IMR-90 (cell line): ENCODE measurements around the gene TIAM2. TPM values are rescaled to one million over a fixed set of nuclear protein-coding genes. Genes with fewer than 3 reads are reported as not detected.

Source experiments
- ATAC-seq: fragments of 200-7000 bp; cut with Tn5 transposase; 2 replicates; pipeline ENCODE4 v1.9.1; 2020; ENCODE audit warnings: low read depth, mild to moderate bottlenecking, moderate library complexity
- BruUV-seq: library from RNA; stranded (reverse); fragments of 400-500 nt; replicated peaks from 2 replicates; lab custom pipeline; 2021; lab: Mats Ljungman, UMichigan
- CTCF ChIA-PET: fragments of 300-600 bp; formaldehyde crosslinking; extraction: SDS; loops from one replicate; lab custom pipeline; 2021; ENCODE audit warnings: antibody characterized with exemption; lab: Yijun Ruan, JAX
- POLR2A ChIA-PET: fragments of 300-600 bp; sonication (Branson Sonifier 250); formaldehyde crosslinking; loops from one replicate; lab custom pipeline; 2022; ENCODE audit warnings: antibody characterized with exemption; ENCODE audit not compliant: unreplicated experiment; lab: Charles Lee
- DNase-seq: peaks from one replicate; pipeline ENCODE4 v3.0.0; 2013
- H2AFZ ChIP-seq: replicated peaks from 2 replicates; pipeline ENCODE3; 2013; ENCODE audit warnings: low read length, mild to moderate bottlenecking; ENCODE audit not compliant: poor library complexity
- H2AK5ac ChIP-seq: 2 replicates; pipeline ENCODE4 v1.6.1; 2013; ENCODE audit warnings: low read depth, low read length, inconsistent platforms
- H2AK9ac ChIP-seq: replicated peaks from 2 replicates; pipeline ENCODE3; 2013; ENCODE audit warnings: mild to moderate bottlenecking, low read depth, low read length, moderate library complexity; ENCODE audit not compliant: poor library complexity
- H2BK120ac ChIP-seq: 2 replicates; pipeline ENCODE4 v1.6.1; 2013; ENCODE audit warnings: low read depth, low read length, inconsistent platforms
- H2BK15ac ChIP-seq: 3 replicates; pipeline ENCODE4 v1.6.1; 2013; ENCODE audit warnings: low read depth, low read length, inconsistent platforms
- H2BK20ac ChIP-seq: 2 replicates; pipeline ENCODE4 v1.6.1; 2013; ENCODE audit warnings: low read depth, mild to moderate bottlenecking, inconsistent platforms, low read length, moderate library complexity
- H2BK5ac ChIP-seq: 2 replicates; pipeline ENCODE4 v1.6.1; 2013; ENCODE audit warnings: mild to moderate bottlenecking, low read depth, low read length, inconsistent platforms; ENCODE audit not compliant: poor library complexity, severe bottlenecking
- H3K14ac ChIP-seq: replicated peaks from 2 replicates; pipeline ENCODE4 v1.6.1; 2013; ENCODE audit warnings: low read depth, low read length, inconsistent platforms
- H3K18ac ChIP-seq: 2 replicates; pipeline ENCODE4 v1.6.1; 2013; ENCODE audit warnings: low read depth, low read length, control low read depth
- H3K23ac ChIP-seq: 2 replicates; pipeline ENCODE4 v1.6.1; 2013; ENCODE audit warnings: low read depth, low read length, inconsistent platforms
- H3K27ac ChIP-seq: 2 replicates; pipeline ENCODE4 v1.5.1; 2013; ENCODE audit warnings: mild to moderate bottlenecking, control low read depth, low read length; ENCODE audit not compliant: insufficient read depth
- H3K27me3 ChIP-seq: 2 replicates; pipeline ENCODE4 v1.6.1; 2013; ENCODE audit warnings: low read length; ENCODE audit not compliant: control insufficient read depth, insufficient read depth
- H3K36me3 ChIP-seq: 2 replicates; pipeline ENCODE4 v1.6.1; 2013; ENCODE audit warnings: low read length, mixed read lengths; ENCODE audit not compliant: control insufficient read depth, insufficient read depth
- H3K4ac ChIP-seq: 2 replicates; pipeline ENCODE4 v1.6.1; 2013; ENCODE audit warnings: low read depth, low read length, inconsistent platforms
- H3K4me1 ChIP-seq: 2 replicates; pipeline ENCODE4 v1.6.1; 2013; ENCODE audit warnings: low read length, mixed read lengths; ENCODE audit not compliant: control insufficient read depth, insufficient read depth
- H3K4me2 ChIP-seq: 2 replicates; pipeline ENCODE4 v1.6.1; 2013; ENCODE audit warnings: low read depth, mild to moderate bottlenecking, control low read depth, low read length, moderate library complexity
- H3K4me3 ChIP-seq: 2 replicates; pipeline ENCODE4 v1.5.1; 2013; ENCODE audit warnings: low read depth, mild to moderate bottlenecking, control low read depth, low read length, moderate library complexity; ENCODE audit not compliant: insufficient read depth
- H3K56ac ChIP-seq: 2 replicates; pipeline ENCODE4 v1.6.1; 2013; ENCODE audit warnings: low read length, inconsistent platforms; ENCODE audit not compliant: insufficient read depth; ENCODE audit errors: extremely low read depth
- H3K79me1 ChIP-seq, 2 experiments: 2 replicates each; pipeline ENCODE4 v1.6.1; 2013; ENCODE audit warnings: low read length in 2 of 2, inconsistent platforms in 1 of 2, low read depth in 1 of 2
- H3K9ac ChIP-seq: 2 replicates; pipeline ENCODE4 v1.6.1; 2013; ENCODE audit warnings: low read depth, low read length, control low read depth
- H3K9me1 ChIP-seq: 2 replicates; pipeline ENCODE4 v1.6.1; 2013; ENCODE audit warnings: low read length, inconsistent platforms; ENCODE audit not compliant: insufficient read depth
- H3K9me3 ChIP-seq: 2 replicates; pipeline ENCODE4 v1.6.1; 2013; ENCODE audit warnings: low read length; ENCODE audit not compliant: control insufficient read depth, insufficient read depth
- H4K20me1 ChIP-seq: 2 replicates; pipeline ENCODE4 v1.6.1; 2013; ENCODE audit warnings: low read length, inconsistent platforms; ENCODE audit not compliant: insufficient read depth
- H4K5ac ChIP-seq: 2 replicates; pipeline ENCODE4 v1.6.1; 2013; ENCODE audit warnings: mild to moderate bottlenecking, low read depth, low read length, control low read depth
- H4K8ac ChIP-seq, 2 experiments: 2 replicates each; pipeline ENCODE4 v1.6.1; 2013; ENCODE audit warnings: low read depth in 2 of 2, low read length in 2 of 2, control low read depth in 1 of 2, inconsistent platforms in 1 of 2
- H4K91ac ChIP-seq: 2 replicates; pipeline ENCODE4 v1.6.1; 2013; ENCODE audit warnings: low read depth, low read length, inconsistent platforms; ENCODE audit not compliant: insufficient read depth
- BHLHE40 ChIP-seq: fragments of 150-350 bp; IDR thresholded peaks from 2 replicates; pipeline ENCODE4 v1.6.1; 2016; ENCODE audit warnings: mild to moderate bottlenecking, low read depth, low read length
- CEBPB ChIP-seq: IDR thresholded peaks from 2 replicates; pipeline ENCODE4 v1.6.1; 2012; ENCODE audit warnings: low read depth, low read length, improper control_type of control experiment
- CHD1 ChIP-seq: IDR thresholded peaks from 2 replicates; pipeline ENCODE4 v1.6.1; 2012; ENCODE audit warnings: low read depth, low read length, improper control_type of control experiment
- CTCF ChIP-seq: conservative IDR thresholded peaks from 2 replicates; pipeline ENCODE4 v1.5.1; 2012; ENCODE audit warnings: mild to moderate bottlenecking, low read depth, low read length, improper control_type of control experiment
- ELK1 ChIP-seq: fragments of 150-350 bp; IDR thresholded peaks from 2 replicates; pipeline ENCODE4 v1.6.1; 2016; ENCODE audit warnings: low read depth, mild to moderate bottlenecking, low read length, moderate library complexity, borderline replicate concordance
- FOS ChIP-seq: fragments of 150-350 bp; IDR thresholded peaks from 2 replicates; pipeline ENCODE4 v1.6.1; 2016; ENCODE audit warnings: low read depth, low read length
- MAZ ChIP-seq: IDR thresholded peaks from 2 replicates; pipeline ENCODE4 v1.6.1; 2012; ENCODE audit warnings: low read depth, mild to moderate bottlenecking, low read length, improper control_type of control experiment, moderate library complexity, borderline replicate concordance
- MXI1 ChIP-seq: IDR thresholded peaks from 2 replicates; pipeline ENCODE4 v1.6.1; 2012; ENCODE audit warnings: low read depth, mild to moderate bottlenecking, low read length, moderate library complexity, borderline replicate concordance
- NFE2L2 ChIP-seq: fragments of 150-350 bp; IDR thresholded peaks from 2 replicates; pipeline ENCODE4 v1.6.1; 2016; ENCODE audit warnings: low read depth, mild to moderate bottlenecking, low read length
- RAD21 ChIP-seq: IDR thresholded peaks from 2 replicates; pipeline ENCODE4 v1.6.1; 2012; ENCODE audit warnings: low read length, improper control_type of control experiment
- RCOR1 ChIP-seq: IDR thresholded peaks from 2 replicates; pipeline ENCODE4 v1.6.1; 2012; ENCODE audit warnings: mild to moderate bottlenecking, low read length, improper control_type of control experiment; ENCODE audit not compliant: insufficient replicate concordance
- RFX5 ChIP-seq: IDR thresholded peaks from 2 replicates; pipeline ENCODE4 v1.8.0; 2012; ENCODE audit warnings: low read depth, mild to moderate bottlenecking, low read length, moderate library complexity
- SMC3 ChIP-seq: fragments of 150-350 bp; IDR thresholded peaks from 2 replicates; pipeline ENCODE4 v1.6.1; 2016; ENCODE audit warnings: low read depth, mild to moderate bottlenecking, antibody characterized with exemption, low read length, moderate library complexity
- USF2 ChIP-seq: fragments of 150-350 bp; IDR thresholded peaks from 2 replicates; pipeline ENCODE4 v1.6.1; 2017; ENCODE audit warnings: mild to moderate bottlenecking, antibody characterized with exemption, low read length, low read depth
- WGBS, 2 experiments: methylation state at CpG; one replicate each; pipeline versions ENCODE4 v1.1.5 to v1.1.7; 2013; ENCODE audit warnings: missing lambda C conversion rate in 2 of 2; ENCODE audit not compliant: insufficient read length in 1 of 2; ENCODE audit errors: extremely low coverage in 2 of 2; 5-methylcytosine and 5-hydroxymethylcytosine counted together
- dilution Hi-C: fragments of 300-500 bp; cut with HindIII; formaldehyde crosslinking; loops from one replicate; pipeline ENCODE4 v1.14.3; 2018; ENCODE audit warnings: low sequenced_read_pairs; ENCODE audit not compliant: unreplicated experiment
- in situ Hi-C: fragments of 300-500 bp; cut with MboI; formaldehyde crosslinking; loops from 3 replicates; pipeline ENCODE4 v1.14.3; 2019; ENCODE audit warnings: low sequenced_read_pairs, inconsistent platforms, mixed read lengths
- intact Hi-C: fragments of 100-400 bp; cut with micrococcal nuclease; formaldehyde crosslinking; loops from 2 replicates; pipeline ENCODE4 v1.10.0; 2022
- polyA plus RNA-seq, 3 experiments: library from polyadenylated mRNA; depleted of rRNA; stranded (reverse); fragments of >200 nt; gene quantifications; 2 replicates each; pipeline ENCODE4 v1.2.3, GENCODE V29; 2012; ENCODE audit warnings: low replicate concordance in 1 of 3
- total RNA-seq: library from RNA; depleted of rRNA; stranded (reverse); fragments of >200 nt; gene quantifications from 2 replicates; pipeline ENCODE4 v1.2.3, GENCODE V29; 2012

Gene TIAM2
- total and polyA plus RNA-seq, 2 of the 4 experiments (the other 2 are of a cell fraction): 3.1 to 4.7 TPM

- Histone ChIP-seq H4K20me1 (no peaks in the 10 kb centered on the region), H2BK20ac (no peak overlapping the region), H2BK15ac (no peak overlapping the region), H3K4me1 (no peaks in the 10 kb centered on the region), H3K9me1 (no peaks in the 10 kb centered on the region), H3K18ac (no peak overlapping the region), H3K79me1 (no peaks in the 10 kb centered on the region), H3K4me2 (no peak overlapping the region), H2BK5ac (no peak overlapping the region), H3K27me3 (no peaks in the 10 kb centered on the region), H4K91ac (no peak overlapping the region), H3K4me3 (no peak overlapping the region), H3K23ac (no peak overlapping the region), H3K27ac (no peak overlapping the region), H2AK5ac (peak overlapping the region; percentile 77), H3K9ac (no peak overlapping the region), H4K5ac (no peak overlapping the region), H3K14ac (no peak overlapping the region), H3K56ac (no peak overlapping the region), H3K9me3 (no peaks in the 10 kb centered on the region), H2AK9ac (no peak overlapping the region), H3K4ac (no peak overlapping the region), H2BK120ac (no peak overlapping the region), H2AFZ (no peak overlapping the region), H4K8ac (no peak overlapping the region), H3K36me3 (no peaks in the 10 kb centered on the region)
- BruUV-seq: no TSS peak
- POLR2A ChIA-PET: no interaction called here
- no peak for DNase-seq
- TF ChIP-seq SMC3 (no peak), CEBPB (no peak), RAD21 (no peak), CHD1 (no peak), FOS (no peak), MXI1 (no peak), RFX5 (no peak), ELK1 (no peak), BHLHE40 (no peak), RCOR1 (no peak), NFE2L2 (no peak), MAZ (no peak), USF2 (no peak), CTCF (no peak)
- CTCF ChIA-PET: interaction anchor here (0.6 kb wide), 1 partner anchor 35 kb away, joined by 3 read pairs; no protein-coding TSS in a partner anchor
- intact Hi-C loops: no loop called here
- no peak for ATAC-seq
- 94% methylated on average over 4 of the region's 6 CpGs; no CpG with 5 or more reads in 1 of the 2 experiments for WGBS, 2 experiments
- dilution Hi-C loops: no loop called here
- in situ Hi-C loops: no loop called here
Measured at GRCh38 chr6:155100591-155100990, 105.5 kb downstream of the TIAM2 start.
